SH-SY5Y (cell line): Measurements from ENCODE around the gene ZNF70.

Source experiments
- GATA2 ChIP-seq: IDR thresholded peaks from 2 replicates; pipeline ENCODE4 v1.6.1; 2011; ENCODE audit warnings: mild to moderate bottlenecking, low read depth, low read length
- GATA3 ChIP-seq: IDR thresholded peaks from 2 replicates; pipeline ENCODE4 v1.6.1; 2011; ENCODE audit warnings: low read depth, mild to moderate bottlenecking, low read length, moderate library complexity

DNA sequence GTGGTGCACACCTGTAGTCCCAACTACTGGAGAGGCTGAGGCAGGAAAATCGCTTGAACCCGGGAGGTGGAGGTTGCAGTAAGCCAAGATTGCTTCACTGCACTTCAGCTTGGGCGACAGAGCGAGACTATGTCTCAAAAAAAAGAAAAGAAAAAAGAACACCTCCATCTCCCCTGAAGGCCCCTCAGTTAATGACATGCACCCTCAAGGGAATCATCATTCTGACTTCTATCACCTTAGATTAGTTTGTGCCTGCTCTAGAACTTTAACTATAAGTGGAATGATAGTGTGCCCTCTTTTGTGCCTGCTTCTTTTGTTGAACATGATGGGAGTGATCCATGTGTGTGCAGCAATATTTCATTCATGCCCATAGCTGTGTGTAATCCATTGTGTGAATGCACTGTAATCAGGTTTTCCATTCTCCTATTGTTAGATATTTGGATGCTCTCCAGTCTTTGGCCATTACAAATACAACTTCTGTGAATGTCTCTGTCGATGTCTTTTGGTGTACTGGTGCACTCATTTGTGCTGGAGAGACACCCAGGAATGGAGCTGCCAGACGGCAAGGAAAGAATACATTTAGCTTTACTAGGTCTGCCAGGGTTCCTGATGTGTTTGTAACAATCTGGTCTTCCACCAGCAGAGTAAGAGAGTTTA lies 4.2 kb upstream of the ZNF70 start:
- TF ChIP-seq GATA2 (no peak), GATA3 (no peak)
